GM19467 (cell line): Measurements from ENCODE around the gene PAXIP1.
A peak's percentile ranks its signal among the peaks of the same experiment; 100 is the strongest.

Source experiments
- ATAC-seq: cut with Tn5 transposase; IDR thresholded peaks from one replicate; pipeline ENCODE4 v1.9.1; 2021; ENCODE audit warnings: mild to moderate bottlenecking, moderate library complexity; ENCODE audit not compliant: unreplicated experiment

Gene PAXIP1

DNA sequence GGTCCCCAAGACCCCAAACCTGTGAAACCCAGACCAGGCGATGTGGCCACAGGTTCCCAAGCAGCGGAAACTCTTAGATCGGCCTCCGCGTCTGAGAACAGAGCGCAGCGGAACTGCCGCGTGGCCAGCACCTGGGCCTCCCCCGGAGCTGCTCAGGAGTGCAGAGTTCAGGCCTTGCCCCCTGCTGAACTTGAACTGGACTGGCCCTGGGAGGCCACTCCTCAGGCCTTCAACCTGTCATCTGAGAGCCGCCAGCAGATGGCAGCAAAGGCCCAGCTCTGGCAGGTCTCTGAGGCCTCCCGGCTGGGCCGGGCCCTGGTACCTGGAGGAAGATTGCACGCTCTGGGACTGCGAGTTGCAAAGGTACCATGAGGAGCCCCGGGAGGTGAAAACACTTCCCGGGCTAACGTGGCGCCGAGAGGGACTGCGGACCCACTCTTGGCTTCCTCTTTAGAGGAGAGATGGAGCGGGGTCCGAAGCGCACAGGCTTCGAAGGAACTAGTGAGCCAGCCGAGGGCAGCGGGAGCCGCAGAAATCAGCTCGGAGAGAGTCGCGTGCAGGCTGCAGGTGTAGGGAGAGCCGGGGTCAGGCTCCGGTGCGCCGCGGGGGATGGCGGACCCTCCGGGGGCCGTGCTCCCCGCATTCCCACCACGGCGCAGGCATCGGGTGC, 89.2 kb downstream of the PAXIP1 start:
- ATAC-seq, result peak; percentile 96

GRCh38 chr7:154912871-154913637, 89.9 kb downstream of the PAXIP1 start:
- no peak for ATAC-seq

DNA sequence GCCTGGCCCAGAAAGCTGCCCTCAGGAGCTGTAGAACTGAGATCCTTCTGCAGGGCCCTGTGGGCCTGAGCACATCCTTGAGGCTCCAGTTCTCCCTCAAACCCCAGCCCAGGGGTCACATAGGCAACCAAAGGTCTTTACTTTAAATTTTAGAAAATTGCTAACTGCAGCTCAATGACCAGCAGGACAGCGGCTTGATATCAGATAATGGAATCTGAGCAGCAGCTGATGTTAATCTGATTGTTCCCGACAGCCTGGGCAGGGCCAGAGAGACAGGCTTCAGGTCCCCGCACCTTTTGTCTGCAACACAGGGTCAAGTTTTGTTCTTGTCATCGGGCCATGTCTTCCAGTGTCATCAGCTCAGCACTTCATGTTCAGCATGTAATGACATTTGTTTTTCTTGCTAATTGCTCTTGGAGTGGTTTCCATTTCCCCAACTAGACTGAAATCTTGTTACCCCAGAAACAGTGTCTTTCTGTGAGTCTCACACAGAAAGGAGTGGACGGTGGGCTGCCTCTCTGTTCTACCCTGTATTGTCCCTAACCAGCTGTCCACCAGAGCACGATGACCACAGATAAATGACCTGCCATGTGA, 91.0 kb downstream of the PAXIP1 start:
- ATAC-seq, result no peak

DNA sequence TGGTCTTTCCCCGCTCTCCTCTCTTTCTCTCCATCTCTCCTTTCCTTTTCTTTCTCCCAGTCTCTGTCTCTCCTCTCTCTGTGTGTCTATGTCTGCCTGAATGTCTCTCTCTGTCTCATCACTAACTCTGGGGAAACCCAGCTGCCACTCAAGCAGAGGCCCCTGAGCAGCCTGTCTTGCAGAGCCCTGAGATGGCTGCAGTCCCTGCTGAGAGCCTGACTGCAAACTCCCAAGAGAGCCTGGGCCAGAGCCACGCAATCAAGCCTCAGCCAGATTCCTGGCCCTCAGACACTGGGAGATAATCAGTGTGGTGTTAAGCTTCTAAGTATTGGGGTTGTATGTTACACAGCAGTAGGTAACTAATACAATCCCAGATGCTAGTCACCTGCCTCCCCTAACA, 91.5 kb downstream of the PAXIP1 start:
- ATAC-seq, result no peak

GRCh38 chr7:154910977-154911376, 91.9 kb downstream of the PAXIP1 start:
- no peak for ATAC-seq

DNA sequence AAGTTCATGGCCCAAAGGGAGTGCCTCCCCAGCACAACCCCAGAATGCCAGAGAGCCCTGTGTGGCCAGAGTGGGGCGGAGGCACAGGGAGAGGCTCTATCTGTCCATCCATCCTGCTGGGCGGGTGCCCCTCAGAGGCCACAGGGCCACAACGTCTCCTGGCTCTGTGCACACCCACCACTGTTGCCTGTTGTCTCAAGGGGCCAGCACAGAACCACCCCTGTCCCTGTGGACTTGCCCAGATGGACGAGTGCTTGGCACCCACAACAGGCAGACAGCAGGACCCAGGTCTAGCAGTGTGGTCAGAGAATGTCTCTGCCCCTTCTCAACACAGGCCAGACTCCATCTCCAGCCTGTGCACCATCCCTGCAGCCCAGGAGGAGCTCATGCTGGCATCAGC, 92.8 kb downstream of the PAXIP1 start:
- no peak for ATAC-seq

GRCh38 chr7:154909241-154910105, 93.5 kb downstream of the PAXIP1 start:
- no peak for ATAC-seq

DNA sequence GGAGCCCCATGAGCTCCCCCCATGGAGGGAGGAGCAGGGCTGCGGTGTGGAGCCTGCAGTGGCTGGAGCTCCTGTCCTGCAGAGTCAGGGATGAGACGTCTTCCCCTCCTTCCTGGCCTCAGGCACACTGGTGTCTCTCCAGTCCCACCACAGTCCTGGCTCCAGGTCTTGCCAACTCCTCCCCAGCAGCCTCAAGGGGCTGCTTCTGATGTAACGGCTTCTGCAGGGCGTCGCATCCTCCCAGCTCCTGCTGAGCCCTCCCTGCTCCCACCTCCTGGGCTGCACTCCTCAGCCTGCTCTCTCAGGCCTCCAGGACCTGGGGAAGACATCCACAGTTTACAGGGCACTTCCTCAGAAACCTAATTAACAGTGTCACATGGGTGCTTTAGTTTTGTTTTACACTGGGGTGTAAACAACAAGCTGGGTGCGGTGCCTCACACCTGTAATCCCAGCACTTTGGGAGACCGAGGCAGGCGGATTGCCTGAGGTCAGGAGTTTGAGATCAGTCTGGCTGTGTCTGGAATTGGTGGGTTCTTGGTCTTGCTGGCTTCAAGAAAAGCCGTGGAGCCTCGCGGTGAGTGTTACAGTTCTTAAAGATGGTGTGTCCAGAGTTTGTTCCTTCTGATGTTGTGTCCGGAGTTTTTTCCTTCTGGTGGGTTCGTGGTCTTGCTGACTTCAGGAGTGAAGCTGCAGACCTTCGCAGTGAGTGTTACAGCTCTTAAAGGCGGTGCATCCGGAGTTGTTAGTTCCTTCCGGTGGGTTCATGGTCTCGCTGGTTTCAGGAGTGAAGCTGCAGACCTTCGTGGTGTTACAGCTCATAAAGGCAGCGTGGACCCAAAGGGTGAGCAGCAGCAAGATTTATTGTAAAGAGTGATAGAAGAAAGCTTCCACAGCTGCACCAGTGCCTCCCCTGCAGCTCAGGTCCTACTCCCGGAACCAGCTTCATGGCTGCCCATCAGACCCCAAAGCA, 95.0 kb downstream of the PAXIP1 start:
- ATAC-seq, result no peak

DNA sequence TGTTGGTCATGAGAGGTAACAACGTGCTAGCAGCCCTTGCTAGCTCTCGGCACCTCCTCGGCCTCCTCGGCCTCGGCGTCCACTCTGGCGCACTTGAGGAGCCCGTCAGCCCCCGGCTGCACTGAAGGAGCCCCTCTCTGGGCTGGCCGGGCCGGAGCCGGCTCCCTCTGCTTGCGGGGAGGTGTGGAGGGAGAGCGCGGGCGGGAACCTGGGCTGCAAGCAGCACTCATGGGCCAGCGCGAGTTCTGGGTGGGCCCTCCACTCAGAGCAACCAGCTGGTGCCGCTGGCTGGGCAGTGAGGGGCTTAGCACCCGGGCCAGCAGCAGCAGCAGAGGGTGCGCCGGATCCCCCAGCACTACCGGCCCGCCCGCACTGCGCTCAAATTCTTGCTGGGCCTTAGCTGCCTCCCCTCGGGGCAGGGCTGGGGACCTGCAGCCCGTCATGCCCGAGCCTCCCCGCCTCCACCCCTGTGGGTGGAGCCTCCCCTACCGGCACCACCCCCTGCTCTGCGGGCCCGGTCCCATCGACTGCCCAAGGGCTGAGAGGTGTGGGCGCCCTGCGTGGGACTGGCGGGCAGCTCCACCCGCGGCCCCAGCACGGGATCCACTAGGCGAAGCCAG, 96.1 kb downstream of the PAXIP1 start:
- no peak for ATAC-seq

DNA sequence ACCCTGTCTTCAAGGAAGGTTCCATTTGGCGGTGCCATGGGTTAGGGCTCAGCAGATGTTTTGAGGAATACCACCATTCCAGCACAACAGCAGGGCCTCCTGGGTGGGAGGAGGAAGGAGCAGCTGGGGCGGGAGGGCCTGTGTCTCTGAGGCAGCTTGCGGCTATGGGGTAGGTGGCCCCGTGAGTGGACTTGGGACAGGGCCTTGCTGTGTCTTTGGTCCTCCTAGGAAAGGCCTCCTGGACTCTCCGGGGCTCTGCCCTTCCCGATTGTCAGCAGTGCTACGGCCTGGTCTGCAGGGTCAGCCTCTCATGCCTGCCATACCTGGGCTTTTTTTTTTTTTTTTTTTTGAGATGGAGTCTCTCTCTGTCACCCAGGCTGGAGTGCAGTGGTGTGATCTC, 96.7 kb downstream of the PAXIP1 start:
- ATAC-seq, result no peak

GRCh38 chr7:154905615-154906014, 97.3 kb downstream of the PAXIP1 start:
- no peak for ATAC-seq

DNA sequence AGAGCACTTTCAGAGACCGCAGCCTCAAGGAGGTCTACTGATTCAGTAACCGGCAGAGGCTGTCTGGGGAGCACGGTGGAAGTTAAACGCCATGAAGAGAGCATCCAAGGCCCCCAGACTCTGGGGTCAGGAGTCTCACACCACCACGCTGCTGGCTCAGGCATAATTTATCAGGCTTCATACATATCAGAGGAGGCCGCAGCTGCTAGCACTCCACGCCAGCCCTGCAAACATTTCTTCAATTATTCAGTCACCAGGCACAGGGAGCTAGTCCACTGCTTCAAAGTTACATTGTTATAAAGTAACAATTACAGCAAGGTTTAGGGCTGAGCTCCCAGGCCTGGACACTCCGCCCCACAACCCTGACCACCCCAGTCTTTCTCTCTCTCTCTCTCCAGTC, 97.8 kb downstream of the PAXIP1 start:
- ATAC-seq, result no peak

GRCh38 chr7:154903083-154903731, 99.7 kb downstream of the PAXIP1 start:
- no peak for ATAC-seq

DNA sequence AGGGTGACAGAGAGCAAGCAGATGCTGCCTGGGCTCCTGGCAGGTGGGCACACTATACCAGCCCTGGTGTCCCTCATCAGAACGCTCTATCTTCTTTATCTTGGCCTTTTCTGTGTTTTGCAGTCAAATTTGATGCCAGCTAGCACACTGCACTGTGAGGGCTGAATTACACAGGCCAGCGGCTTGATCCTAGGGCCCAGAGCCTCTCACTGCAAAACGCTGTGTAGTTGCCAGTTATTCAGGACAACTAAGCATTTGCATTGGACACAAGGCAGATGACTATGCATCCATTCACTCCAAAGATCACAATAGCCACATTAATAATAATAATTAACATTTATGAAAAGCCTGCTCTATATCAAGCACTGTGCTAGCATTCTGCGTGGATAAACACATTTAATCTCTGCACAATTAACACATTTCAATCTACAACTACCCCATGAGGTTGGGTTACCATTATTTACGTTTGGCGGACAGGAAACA, 100.3 kb downstream of the PAXIP1 start:
- no peak for ATAC-seq

DNA sequence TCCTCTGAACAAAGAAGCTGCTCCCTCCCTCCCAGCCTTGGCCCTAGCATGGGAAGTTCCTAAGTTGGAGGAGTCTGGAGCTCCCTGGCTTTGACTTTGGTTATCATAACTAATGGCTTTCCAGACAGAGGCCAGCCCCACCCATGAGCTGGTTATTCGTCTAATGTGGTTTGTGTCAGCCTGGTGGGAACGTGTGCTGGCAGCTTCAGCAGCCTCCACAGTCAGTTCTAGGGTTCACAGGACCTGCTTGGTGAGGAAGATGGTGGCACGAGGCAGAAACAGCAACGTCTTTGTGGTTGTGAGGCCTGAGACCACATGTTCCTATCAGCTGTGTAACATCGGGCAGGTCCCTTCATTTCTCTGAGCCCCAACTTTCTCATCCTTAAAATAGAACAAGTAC, 103.1 kb downstream of the PAXIP1 start:
- ATAC-seq, result no peak

- no peak for ATAC-seq
These were observed 103.7 kb downstream of the PAXIP1 start for GRCh38 chr7:154898973-154899855.

DNA sequence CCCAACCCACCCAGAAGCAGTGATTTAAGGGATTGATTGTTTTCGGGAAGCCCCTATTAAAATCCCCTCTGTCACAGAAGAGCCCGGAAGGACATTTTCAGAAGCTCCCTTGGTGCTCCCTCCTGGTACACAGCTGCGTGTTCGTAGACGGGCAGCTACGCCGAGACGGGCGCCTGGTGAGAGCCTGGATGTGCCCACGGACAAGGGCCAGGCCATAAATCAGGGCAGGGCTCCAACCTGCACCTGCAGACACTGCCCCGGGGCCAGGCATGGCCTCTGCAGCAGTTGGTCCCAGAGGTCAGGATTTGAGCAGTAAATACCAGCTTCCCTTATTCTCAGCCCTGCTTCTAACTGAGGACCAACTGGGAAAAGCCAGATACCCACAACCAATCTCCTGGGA, 106.8 kb downstream of the PAXIP1 start:
- no peak for ATAC-seq
